Measurements from ENCODE around the gene NUP35.

DNA sequence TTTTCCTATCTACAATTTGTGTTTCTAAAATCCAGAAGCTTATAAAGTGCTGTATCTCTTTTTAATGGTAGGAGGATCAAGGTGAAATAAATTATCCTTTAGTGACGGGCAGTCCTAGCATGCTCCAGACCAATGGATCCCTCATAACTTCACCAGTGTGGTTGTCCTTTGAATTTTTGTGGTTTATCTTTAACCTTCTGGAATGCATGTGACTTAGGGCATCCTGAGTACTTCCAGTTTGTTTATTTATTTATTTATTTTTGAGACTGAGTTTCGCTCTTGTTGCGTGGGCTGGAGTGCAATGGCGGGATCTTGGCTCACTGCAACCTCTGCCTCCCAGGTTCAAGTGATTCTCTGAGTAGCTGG lies 40.4 kb downstream of the NUP35 start:
- no peak for TF ChIP-seq EZH2 (IDR thresholded peaks at IDR 0.05; ENCODE audit: borderline replicate concordance, insufficient read depth, low read length, poor library complexity, severe bottlenecking)
- TF ChIP-seq, protein P1, sequence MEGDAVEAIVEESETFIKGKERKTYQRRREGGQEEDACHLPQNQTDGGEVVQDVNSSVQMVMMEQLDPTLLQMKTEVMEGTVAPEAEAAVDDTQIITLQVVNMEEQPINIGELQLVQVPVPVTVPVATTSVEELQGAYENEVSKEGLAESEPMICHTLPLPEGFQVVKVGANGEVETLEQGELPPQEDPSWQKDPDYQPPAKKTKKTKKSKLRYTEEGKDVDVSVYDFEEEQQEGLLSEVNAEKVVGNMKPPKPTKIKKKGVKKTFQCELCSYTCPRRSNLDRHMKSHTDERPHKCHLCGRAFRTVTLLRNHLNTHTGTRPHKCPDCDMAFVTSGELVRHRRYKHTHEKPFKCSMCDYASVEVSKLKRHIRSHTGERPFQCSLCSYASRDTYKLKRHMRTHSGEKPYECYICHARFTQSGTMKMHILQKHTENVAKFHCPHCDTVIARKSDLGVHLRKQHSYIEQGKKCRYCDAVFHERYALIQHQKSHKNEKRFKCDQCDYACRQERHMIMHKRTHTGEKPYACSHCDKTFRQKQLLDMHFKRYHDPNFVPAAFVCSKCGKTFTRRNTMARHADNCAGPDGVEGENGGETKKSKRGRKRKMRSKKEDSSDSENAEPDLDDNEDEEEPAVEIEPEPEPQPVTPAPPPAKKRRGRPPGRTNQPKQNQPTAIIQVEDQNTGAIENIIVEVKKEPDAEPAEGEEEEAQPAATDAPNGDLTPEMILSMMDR (IDR thresholded peaks at IDR 0.05; ENCODE audit: poor library complexity, severe bottlenecking): no peak
- no peak for TF ChIP-seq POLR2AphosphoS5 (IDR thresholded peaks at IDR 0.05)
- TF ChIP-seq, protein P2, sequence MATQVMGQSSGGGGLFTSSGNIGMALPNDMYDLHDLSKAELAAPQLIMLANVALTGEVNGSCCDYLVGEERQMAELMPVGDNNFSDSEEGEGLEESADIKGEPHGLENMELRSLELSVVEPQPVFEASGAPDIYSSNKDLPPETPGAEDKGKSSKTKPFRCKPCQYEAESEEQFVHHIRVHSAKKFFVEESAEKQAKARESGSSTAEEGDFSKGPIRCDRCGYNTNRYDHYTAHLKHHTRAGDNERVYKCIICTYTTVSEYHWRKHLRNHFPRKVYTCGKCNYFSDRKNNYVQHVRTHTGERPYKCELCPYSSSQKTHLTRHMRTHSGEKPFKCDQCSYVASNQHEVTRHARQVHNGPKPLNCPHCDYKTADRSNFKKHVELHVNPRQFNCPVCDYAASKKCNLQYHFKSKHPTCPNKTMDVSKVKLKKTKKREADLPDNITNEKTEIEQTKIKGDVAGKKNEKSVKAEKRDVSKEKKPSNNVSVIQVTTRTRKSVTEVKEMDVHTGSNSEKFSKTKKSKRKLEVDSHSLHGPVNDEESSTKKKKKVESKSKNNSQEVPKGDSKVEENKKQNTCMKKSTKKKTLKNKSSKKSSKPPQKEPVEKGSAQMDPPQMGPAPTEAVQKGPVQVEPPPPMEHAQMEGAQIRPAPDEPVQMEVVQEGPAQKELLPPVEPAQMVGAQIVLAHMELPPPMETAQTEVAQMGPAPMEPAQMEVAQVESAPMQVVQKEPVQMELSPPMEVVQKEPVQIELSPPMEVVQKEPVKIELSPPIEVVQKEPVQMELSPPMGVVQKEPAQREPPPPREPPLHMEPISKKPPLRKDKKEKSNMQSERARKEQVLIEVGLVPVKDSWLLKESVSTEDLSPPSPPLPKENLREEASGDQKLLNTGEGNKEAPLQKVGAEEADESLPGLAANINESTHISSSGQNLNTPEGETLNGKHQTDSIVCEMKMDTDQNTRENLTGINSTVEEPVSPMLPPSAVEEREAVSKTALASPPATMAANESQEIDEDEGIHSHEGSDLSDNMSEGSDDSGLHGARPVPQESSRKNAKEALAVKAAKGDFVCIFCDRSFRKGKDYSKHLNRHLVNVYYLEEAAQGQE (IDR thresholded peaks at IDR 0.05; ENCODE audit: borderline replicate concordance): no peak
- no peak for TF ChIP-seq SMC3 (conservative IDR thresholded peaks at IDR 0.05; ENCODE audit: poor library complexity)
- no peak for TF ChIP-seq EP300 (conservative IDR thresholded peaks at IDR 0.05; ENCODE audit: poor library complexity, severe bottlenecking)
